Renal pelvis (tissue), 4 donors: ENCODE measurements around the gene SLIT1. TPM values are rescaled to one million over a fixed set of nuclear protein-coding genes. Genes with fewer than 3 reads are reported as not detected.
"Not testable (repeated sequence)": the region's sequence is repeated elsewhere in the genome, so short reads cannot be mapped to it uniquely, and the experiment has no call there.

Experiments
- DNase-seq: peaks from one replicate; pipeline ENCODE4 v3.0.0-alpha.2; 2013
- polyA plus RNA-seq, 3 donors: library from polyadenylated mRNA; unstranded; fragments of 120-200 nt; gene quantifications; one replicate each; pipeline ENCODE4 v1.2.1, GENCODE V29; 2013; ENCODE audit not compliant: insufficient read length in 3 of 3

SLIT1 gene
- polyA plus RNA-seq, 3 donors, result 6.7 to 8.3 (median 7.9) TPM

DNA sequence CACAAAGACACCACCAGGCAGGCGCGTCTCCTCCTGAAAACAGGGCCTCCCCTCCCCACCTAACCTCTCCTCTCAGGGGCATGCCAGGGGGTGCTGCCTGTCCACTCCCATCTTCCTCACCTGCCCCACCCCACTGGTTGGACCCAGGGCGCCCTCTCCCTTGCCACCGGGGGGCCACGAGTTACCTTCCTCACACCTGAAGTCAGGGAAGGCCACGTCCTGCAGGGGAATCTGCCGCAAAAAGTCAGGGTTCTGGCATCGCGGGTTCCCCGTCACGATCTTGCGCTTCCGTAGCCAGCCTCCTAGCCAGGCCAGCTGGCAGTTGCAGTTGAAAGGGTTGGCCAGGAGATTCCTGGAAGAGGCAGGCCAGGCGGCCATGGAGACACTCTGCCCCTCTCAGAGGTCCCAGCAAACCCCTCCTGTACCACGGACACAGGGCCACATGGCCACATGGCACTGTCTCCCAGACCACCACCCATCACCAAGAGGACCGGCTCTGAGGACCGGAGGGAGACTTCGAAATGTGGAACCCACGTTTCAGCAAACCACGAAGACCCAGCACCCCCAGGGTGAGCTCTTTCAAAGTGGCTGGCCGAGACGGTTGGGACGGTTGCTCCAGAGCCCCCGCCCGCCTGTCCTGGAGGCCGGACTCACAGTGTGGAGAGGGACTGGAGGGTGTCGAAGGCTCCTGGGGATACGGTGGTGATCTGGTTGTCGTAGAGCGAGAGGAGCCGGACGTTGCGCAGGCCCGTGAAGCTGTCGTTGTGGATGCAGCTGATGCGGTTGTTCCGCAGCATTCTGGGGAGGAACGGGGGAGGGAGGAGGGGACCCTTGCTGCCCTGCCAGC, 142.8 kb downstream of the SLIT1 start:
- DNase-seq, result no peak

DNA sequence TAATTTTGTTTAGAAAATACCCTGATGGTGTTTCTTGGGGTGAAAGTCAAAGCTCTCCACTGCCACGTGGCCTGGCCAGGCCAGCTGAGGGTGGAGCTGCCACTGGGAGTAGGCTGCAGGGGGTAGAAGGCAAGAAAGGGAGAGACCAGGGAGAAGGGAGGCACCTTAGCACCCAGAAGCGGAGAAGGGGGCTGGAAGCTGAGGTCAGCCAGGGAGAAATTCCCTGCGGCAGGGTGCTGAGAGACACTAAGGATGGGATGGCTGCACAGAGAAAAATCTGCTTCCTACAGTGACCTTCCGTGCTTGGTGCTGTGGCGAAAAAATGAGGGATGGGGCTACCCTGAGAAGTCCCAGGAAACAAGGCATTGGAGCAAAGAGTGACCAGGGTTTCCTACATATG, 143.7 kb downstream of the SLIT1 start:
- no peak for DNase-seq

DNA sequence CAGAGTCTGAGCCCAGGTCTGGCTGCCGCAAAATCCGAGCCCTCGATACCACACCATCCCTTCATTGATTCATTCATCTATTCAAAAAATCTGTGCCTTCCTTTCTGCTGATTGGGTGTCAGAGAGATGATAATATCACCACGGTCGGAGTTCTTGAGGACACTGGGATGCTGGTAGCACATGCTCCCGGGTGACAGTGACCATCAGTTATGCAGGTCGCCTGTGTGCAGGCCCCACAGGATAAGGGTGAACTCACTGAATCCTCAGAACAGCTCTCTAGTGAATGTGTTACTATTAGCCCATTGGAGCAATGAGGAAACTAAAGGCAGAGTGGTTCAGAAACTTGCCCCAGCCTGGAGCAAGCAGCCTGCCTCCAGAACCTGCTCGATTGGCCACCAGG, 145.1 kb downstream of the SLIT1 start:
- DNase-seq, result no peak

DNA sequence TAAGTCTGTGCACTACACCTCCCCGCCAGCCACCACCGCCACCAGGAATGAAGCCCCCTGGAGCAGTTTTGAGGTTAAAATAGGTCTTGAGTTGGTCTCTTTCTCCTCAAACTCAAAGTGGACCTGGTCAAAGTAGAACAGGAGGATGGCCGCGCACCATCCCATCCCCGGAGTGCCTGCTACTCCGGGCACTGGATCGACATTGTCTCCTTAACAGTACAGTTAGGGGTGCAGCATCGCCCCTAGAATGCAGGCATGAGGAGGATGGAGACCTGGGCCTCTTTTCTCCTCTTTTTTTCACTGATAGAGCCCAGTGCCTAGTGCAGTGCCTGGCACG, 145.5 kb downstream of the SLIT1 start:
- no peak for DNase-seq

DNA sequence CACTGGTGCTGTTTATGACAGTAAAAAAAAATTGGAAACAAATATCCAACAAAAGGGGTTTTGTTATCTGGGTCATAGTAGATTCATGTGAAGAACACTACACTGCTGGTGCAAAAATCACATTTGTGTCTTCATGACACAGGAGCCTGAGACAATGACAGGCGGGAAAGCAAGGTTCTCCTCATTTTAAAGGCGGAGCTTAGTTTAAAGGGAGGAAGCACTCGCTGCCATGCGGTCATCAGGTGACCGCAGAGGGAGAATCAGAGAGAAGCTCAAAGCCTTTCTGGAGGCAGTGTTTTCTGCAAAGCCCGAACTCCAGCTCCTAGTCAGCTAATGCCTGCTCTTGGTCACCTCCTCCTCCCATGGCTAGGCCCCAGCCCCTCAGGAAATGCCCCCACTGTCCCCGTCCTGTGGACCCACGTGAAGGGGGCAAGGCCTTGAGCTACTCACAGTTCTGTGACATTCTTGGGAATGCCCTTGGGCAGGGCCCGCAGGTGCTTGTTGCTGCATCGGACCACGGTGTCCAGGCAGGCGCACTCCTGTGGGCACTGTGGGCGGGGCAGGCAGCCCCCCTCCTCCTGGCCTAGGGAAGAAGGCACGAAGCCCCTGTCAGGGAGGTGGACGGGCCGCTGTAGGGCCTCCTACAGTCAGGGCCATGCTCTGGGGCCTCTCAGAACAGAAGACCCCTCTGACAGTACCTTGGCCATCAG, 146.1 kb downstream of the SLIT1 start:
- no peak for DNase-seq

DNA sequence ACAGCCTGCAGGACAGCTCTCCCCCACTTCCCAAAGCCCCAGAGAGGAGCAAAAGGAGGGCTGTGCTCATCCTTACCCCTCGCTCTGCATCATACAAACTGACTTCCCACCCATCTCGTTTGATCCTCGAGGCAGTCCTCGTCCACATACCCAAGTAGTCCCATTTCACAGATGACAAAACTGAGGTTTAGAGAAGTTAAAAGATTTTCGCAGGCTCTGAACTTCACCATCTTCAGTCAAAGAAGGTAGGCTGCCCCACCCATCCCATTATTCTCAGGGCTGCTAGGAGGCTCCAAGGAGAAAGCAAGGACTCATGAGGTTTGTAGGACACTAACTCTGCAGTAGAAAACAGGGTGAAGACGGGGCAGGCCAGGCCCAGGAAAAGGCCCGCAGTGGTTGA, 147.1 kb downstream of the SLIT1 start:
- no peak for DNase-seq

DNA sequence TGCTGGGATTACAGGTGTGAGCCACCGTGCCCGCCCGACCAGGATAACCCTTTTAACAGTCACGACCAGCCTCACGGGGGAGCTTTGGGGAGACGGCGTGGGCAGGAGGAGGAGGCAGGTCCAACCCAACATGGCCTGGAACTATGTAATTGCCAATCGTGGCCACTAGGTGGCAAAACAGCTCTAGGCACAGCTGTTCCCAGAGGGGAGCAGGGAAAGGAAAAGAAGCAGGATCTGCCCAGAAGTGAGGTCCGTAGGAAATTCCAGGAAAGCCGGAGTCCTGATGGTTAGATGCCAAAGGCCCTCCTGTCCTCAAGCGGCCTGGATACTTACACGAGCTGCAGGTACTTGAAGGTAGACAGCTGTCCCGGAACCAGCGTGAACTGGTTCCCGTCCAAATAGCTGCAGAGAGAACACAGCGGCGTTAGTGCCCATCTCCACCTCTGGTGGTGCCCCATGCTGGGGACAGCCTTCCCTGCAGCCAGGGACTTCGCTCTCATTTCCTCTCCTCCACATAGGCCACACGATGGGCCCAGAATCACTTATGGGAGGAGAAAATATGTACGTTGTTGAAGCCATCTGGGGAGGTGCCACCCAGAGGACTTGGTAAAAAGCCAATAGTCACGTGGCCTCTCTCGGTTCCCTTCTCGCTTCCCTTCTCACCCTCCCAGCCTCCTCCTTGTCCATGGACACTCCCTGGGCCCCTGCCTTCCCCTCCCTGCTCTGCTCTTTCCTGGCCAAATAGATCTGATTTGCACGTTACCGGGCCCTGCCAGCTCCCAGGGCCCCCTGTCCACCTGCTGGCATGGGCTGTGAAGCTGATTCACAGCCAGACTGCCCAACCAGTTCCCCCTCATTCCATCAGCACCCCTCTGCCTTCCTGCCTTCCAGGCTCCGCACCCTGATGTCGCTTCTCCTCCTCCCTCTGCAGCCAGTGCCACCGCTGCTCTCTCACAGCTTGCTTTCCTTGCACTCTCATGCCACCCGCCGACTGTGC, 148.1 kb downstream of the SLIT1 start:
- peak; percentile 74 for DNase-seq

DNA sequence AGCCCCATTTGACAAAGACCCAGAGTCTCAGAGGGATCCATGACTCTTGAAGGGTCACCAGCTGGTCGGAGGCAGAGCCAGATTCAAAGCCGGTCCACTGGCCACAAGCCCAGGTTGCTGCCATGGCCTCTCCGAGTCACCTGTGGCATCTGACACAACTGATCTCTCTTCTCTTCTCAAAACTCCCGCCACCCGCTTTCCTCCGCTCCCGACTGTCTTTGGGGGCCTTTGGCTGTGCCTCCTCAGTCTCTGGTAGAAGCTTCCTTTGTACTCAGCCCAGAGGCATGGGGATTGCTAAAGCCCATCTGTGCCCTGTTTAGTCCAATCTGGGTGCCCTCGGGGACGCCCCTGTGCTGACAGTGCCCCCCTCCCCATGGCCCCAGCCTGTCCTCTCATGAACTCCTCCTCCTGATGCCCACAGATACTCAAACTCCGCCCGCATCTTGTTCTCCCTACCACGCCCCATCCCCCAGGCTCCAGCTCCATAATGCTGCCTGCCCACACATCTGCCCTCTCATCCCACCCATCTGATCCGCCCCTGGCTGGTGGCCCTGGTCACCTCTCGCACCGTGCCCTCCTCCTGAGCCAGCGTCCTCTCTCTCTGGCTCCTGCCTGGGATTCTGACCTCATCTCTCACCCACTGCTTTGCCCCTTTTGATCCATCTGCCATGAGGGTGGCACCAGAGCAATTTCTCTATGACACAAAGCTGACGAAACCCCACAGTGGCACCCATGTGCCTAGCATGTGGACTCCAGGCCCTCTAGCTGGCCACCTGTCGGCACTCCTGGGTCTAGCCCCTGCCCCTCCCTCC, 150.6 kb downstream of the SLIT1 start:
- DNase-seq, result no peak

DNA sequence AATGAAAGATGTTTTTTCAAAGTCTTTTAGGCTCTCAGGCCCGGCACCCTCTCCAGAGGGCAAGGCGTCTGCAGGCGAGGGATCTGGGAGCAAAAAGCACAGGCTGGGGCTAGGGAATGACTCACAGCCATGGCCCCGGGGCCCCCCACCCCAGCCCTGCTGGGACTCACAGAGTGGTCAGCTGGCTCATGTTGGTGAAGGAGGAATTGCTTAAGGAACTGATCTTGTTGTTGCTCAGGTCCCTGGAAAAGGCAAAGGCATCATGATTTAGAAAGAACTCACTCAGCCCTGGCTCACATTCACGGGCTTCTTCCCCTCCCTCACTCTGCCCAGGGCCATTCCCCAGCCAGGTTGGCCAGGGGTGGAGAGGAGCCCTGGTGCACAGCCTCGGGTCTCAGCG, 151.5 kb downstream of the SLIT1 start:
- no peak for DNase-seq

DNA sequence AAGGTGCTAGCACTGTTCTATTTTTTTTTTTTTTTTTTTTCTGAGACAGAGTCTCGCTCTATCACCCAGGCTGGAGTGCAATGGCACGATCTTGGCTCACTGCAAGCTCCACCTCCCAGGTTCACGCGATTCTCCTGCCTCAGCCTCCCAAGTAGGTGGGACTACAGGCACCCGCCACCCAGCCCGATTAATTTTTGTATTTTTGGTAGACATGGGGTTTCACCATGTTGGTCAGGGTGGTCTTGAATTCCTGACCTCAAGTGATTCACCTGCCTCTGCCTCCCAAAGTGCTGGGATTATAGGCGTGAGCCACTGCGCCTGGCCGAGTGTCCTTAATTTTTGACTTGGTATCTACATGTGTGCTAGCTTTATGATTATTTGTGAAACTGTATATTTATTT, 151.9 kb downstream of the SLIT1 start:
- not testable (repeated sequence) for DNase-seq

DNA sequence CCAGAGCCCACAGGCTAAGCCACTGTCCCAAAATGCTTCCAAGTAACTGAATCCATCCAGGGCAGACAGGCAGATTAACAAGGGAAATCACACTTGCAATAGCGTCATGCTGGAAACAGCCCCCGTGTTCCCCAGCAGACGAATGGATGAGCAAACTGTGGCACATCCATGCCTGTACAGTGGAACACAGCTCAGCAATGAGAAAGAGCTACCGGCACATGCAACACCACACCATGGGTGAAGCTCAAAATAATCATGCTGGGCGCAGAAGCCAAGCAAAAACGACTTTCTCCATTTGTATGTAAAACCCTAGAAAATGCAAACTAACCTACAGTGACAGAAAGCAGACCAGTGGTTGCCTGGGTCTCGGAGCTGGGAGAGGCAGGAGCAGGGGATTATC, 153.1 kb downstream of the SLIT1 start:
- DNase-seq, result no peak

DNA sequence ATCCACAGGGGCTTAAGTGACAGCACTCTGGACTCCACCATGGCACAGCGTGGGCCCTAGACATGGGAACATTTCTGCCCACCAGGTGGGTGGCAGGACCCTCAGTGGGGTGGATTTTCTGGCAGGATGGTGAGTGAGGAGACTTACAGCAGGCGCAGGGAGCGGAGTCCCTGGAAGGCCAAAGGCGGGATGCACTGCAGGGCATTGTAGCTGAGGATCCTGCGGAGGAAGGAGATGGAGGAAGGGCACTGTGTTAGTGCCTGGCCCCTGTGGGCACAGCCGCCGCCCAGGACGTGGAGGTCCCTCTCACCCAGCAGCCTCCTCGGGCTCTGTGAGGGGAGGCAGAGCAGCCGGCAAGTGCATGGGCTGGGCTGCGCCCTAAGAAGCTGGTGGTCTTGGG, 154.3 kb downstream of the SLIT1 start:
- DNase-seq, result no peak

DNA sequence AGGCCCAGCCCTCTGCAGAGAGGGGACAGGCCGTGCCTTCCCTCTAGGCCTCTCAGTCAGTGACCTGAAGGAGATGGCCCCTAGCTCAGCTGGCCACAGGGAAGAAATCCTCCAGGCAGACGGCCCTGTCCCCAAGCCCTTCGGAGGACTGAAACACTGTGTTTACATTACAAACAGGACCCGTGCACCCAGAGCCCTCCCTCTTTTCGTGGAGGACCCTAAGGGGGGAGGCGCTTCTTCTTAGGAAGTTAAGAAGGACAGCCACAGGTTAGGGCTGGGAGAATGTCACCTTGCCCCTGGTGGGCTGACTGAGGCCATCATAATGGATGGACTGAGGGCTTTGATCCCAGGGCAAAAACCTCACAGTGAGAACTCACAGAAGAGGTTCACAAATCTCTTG, 154.9 kb downstream of the SLIT1 start:
- no peak for DNase-seq

DNA sequence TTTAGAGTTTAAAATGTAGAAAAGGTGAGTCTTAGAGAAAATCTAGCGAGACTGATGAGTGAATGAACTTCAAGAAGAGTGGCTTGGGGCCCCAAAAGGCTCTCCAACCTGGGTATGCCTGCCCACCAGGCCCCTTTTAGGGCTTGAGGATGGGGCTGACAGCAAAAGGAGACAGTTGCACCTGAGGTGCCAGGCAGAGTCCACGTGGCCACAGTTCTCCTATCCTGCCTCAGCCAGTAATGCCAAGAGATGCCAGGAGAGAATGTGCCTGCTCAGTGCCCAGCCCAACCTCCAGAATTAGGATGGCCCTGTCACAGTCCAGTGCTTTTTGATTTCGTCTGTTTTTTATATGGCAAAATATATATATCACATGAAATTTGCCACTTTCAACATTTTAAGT, 156.5 kb downstream of the SLIT1 start:
- DNase-seq, result no peak

DNA sequence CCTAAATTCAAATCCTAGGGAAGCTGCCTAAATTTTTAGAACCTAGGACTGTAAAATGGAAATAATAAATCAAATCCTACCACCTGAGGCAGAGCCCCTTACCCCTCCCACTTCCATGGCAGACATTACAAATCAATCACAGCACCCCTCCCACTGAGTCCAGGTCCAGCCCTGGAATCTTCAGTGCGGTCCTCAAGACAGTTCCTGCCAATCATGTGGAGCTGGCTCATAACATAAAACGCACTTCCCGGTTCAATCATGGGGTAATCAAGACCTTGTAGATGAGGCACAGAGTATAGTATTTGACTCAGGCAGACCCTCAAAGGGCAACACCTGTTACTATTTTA, 157.0 kb downstream of the SLIT1 start:
- DNase-seq, result no peak

DNA sequence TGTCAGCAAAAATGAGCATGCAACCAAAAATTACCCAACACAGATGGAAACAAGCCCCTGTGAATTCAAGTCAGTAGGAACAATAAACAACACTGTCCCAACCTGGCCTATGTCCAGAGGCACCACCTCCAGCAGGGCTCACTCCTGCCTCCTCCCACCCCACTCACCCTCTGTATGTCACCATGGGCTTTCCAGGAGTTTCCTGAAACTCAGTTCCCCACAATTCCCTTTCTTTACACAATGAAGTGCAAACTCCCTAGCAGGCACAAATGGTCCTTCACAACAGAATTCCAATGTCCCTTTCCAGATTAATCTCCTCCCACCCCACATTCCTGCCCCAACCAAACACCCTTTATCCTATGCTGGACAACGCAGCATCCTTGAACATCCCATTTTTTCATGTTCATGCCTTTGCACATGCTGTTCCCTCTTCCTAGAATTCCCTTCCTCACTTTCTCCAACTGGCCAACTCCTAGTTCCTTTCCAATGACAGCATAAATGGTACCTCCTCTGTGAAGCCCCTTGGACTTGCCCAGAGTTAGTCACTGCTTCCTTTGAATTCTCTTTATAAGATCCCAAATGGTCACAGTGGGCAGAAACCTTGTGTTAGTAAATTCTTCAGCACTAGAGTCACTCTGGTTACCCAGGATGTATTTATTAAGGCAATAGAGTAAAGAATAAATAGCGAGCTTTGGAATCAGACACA, 157.5 kb downstream of the SLIT1 start:
- DNase-seq, result no peak

DNA sequence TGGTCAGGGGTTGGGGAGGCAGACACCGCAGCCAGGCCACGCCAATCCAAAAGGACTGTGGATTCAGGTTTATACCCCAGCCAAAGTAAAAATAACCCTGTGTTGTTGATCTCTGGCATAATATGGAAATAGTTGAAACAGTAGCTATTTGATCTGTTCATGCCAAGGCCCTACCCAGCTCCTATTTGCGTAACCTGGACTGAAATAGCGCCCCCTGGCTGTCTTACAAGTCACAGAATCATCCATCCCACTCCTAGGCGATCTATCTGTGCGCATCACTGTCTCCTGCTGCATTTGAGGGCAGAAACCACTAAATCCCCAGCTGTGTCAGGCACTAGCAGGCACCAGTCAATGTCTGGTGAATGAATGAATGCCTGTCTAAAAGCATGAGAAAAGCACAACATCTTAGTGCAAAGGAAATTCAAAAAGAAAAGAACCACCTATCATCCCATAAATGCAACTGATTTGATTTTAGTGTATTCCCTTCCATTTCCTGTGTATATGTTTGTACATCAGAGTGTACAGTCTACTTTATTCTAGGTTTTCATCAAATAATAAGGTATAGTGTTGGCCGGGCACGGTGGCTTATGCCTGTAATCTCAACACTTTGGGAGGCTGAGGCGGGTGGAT, 160.0 kb downstream of the SLIT1 start:
- DNase-seq, result no peak

DNA sequence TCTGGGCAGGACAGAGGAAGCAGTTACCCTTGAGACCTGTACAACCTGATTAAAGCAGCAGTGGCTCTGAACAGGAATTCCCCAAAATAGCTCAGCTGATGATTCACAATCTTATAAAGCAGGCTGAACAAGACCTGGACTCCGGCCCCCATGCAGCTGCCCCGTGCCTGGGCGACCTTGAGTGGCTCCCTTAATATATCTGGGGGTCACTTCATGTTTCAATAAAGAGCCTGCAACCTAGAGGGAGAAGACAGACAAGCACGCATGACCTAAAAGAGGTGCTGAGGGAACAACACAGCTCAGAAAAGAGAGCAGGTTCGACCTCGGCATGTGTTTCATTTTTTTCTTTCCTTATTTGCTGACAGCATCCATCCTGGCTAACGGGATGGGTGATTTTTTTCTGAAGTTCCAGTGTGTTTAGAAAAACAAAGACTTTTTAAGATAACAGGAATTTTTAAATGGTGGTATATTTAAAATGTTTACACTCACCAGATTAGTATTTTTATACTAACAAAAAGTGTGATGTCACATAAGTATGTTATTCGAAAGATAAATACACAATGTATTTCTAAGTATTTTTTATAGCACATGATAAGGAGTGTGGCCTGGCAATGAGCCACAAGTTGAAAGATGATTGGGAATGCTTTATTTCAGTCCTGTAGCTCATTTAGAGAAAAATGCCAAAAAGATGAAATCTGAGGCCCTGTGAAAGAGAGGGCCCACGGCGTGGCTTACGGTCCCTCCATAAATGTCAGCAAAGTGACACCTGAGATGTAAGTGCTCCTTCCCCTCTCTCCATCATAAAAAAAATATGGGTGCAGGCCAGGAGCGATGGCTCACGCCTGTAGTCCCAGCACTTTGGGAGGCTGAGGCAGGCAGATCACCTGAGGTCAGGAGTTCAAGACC, 161.3 kb downstream of the SLIT1 start:
- DNase-seq, result no peak

DNA sequence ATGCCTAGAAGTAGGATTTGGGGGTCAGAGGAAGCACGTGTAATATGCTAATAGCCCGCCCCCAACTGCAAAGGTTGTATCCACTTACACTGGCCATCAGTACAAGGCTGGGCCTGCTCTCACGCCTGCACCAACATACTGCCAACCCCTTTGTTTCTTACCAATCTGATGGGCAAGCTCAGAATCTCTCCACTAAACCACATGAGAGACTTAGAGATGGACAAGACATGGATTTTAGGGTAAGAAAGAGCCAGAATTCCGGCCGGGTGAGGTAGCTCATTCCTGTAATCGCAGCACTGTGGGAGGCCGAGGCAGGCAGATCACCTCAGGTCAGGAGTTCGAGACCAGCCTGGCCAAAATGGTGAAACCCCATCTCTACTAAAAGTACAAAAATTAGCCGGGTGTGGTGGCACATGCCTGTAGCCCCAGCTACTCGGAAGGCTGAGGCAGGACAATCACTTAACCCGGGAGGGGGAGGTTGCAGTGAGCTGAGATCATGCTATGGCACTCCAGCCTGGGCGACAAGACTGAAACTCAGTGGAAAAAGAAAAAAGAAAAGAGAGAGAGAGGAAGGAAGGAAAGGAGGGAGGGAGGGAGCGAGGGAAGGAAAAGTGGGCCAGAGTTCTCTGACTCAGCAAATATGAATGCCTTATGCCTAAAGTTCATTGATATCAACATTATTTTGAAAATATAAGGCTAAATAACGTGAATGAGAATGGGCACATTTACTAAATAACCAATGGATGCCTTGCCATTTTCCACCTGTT, 162.2 kb downstream of the SLIT1 start:
- DNase-seq, result no peak
